Activated CD4-positive, alpha-beta T cell treated with anti-CD3 and anti-CD28 coated beads for 4 hours (primary cell): ENCODE measurements around the gene THOC3.
"Not testable (repeated sequence)": the region's sequence is repeated elsewhere in the genome, so short reads cannot be mapped to it uniquely, and the experiment has no call there.

Source experiments
- DNase-seq, 2 donors: peaks; one replicate each; pipeline ENCODE4 v3.0.0-alpha.2; 2020

THOC3 gene

GRCh38 chr5:175967471-175968372 is at the start of gene THOC3:
Gene THOC3, minus strand, starts transcription at chr5:175968315. Its CDS starts 107 bp downstream, at chr5:175968208.
- DNase-seq = peak; percentile 57 to 71

GRCh38 chr5:176017324-176017723 is 49.2 kb upstream of the THOC3 start:
- DNase-seq = not testable (repeated sequence)

GRCh38 chr5:176014360-176014759 is 46.2 kb upstream of the THOC3 start:
- not testable (repeated sequence) for DNase-seq

- not testable (repeated sequence) for DNase-seq
Observed at GRCh38 chr5:176011088-176011487, 43.0 kb upstream of the THOC3 start.

GRCh38 chr5:176010202-176010601 is 42.1 kb upstream of the THOC3 start:
- DNase-seq = not testable (repeated sequence)

GRCh38 chr5:176007220-176007619 is 39.1 kb upstream of the THOC3 start:
- not testable (repeated sequence) for DNase-seq

- DNase-seq = not testable (repeated sequence)
Observed at GRCh38 chr5:176006819-176007218, 38.7 kb upstream of the THOC3 start.

- not testable (repeated sequence) for DNase-seq
Observed at GRCh38 chr5:175997979-175998378, 29.9 kb upstream of the THOC3 start.

- DNase-seq = not testable (repeated sequence)
Observed at GRCh38 chr5:175997495-175997894, 29.4 kb upstream of the THOC3 start.

GRCh38 chr5:175996791-175997190 is 28.7 kb upstream of the THOC3 start:
- not testable (repeated sequence) for DNase-seq

- DNase-seq = not testable (repeated sequence)
Observed at GRCh38 chr5:175995506-175995905, 27.4 kb upstream of the THOC3 start.

- not testable (repeated sequence) for DNase-seq
Observed at GRCh38 chr5:175979371-175979995, 11.4 kb upstream of the THOC3 start.

GRCh38 chr5:175968381-175968780 is 266 bp upstream of the THOC3 start:
- not testable (repeated sequence) for DNase-seq

- DNase-seq = not testable (repeated sequence)
Observed at GRCh38 chr5:175962329-175962728, 5.8 kb downstream of the THOC3 start.

GRCh38 chr5:175960228-175960627 is 7.9 kb downstream of the THOC3 start:
- DNase-seq = not testable (repeated sequence)

- DNase-seq = not testable (repeated sequence)
Observed at GRCh38 chr5:175958515-175958914, 9.6 kb downstream of the THOC3 start.

GRCh38 chr5:175954107-175954506 is 14.0 kb downstream of the THOC3 start:
- DNase-seq = not testable (repeated sequence)

GRCh38 chr5:175952810-175953209 is 15.3 kb downstream of the THOC3 start:
- not testable (repeated sequence) for DNase-seq

GRCh38 chr5:175951339-175951969 is 16.7 kb downstream of the THOC3 start:
- not testable (repeated sequence) for DNase-seq

GRCh38 chr5:175948329-175949108 is 19.6 kb downstream of the THOC3 start:
- DNase-seq = not testable (repeated sequence)

- not testable (repeated sequence) for DNase-seq
Observed at GRCh38 chr5:175943253-175943652, 24.9 kb downstream of the THOC3 start.

- not testable (repeated sequence) for DNase-seq
Observed at GRCh38 chr5:175940632-175941031, 27.5 kb downstream of the THOC3 start.
